MM.1S (cell line): ENCODE measurements around the gene CMIP.

Experiments used
- DNase-seq: peaks from one replicate; pipeline ENCODE4 v3.0.0-alpha.2; 2015
- H2AFZ ChIP-seq: fragments of 300-600 bp; sonication (generic); 2 replicates; pipeline ENCODE4 v1.6.0; 2016; ENCODE audit warnings: antibody characterized with exemption, low read length
- H3F3A ChIP-seq: fragments of 300-600 bp; sonication (generic); 2 replicates; pipeline ENCODE4 v1.6.1; 2016; ENCODE audit warnings: mild to moderate bottlenecking, antibody characterized with exemption, low read length, moderate library complexity, mixed read lengths; ENCODE audit not compliant: insufficient read depth
- H3K27ac ChIP-seq: fragments of 300-600 bp; sonication (generic); 2 replicates; pipeline ENCODE4 v1.5.1; 2016; ENCODE audit warnings: mild to moderate bottlenecking, low read length
- H3K27me3 ChIP-seq: fragments of 300-600 bp; sonication (generic); replicated peaks from 2 replicates; pipeline ENCODE4 v1.6.0; 2016; ENCODE audit warnings: low read length; ENCODE audit not compliant: insufficient read depth
- H3K36me3 ChIP-seq: fragments of 300-600 bp; sonication (generic); replicated peaks from 2 replicates; pipeline ENCODE4 v1.6.1; 2016; ENCODE audit warnings: mild to moderate bottlenecking, low read length, mixed read lengths; ENCODE audit not compliant: insufficient read depth
- H3K4me1 ChIP-seq: fragments of 300-600 bp; sonication (generic); 2 replicates; pipeline ENCODE4 v1.6.1; 2016; ENCODE audit warnings: low read length, mixed read lengths
- H3K4me2 ChIP-seq: fragments of 300-600 bp; sonication (generic); 2 replicates; pipeline ENCODE4 v1.6.0; 2016; ENCODE audit warnings: low read depth, low read length
- H3K4me3 ChIP-seq: fragments of 300-600 bp; sonication (generic); 2 replicates; pipeline ENCODE4 v1.5.1; 2016; ENCODE audit warnings: low read length, mixed read lengths
- H3K79me2 ChIP-seq: fragments of 300-600 bp; sonication (generic); 2 replicates; pipeline ENCODE4 v1.6.1; 2016; ENCODE audit warnings: mixed run types, low read length, mixed read lengths
- H3K9ac ChIP-seq: fragments of 300-600 bp; sonication (generic); 2 replicates; pipeline ENCODE4 v1.6.1; 2016; ENCODE audit warnings: low read length, mixed read lengths
- H3K9me2 ChIP-seq: fragments of 300-600 bp; sonication (generic); replicated peaks from 2 replicates; pipeline ENCODE4 v1.6.1; 2016; ENCODE audit warnings: mild to moderate bottlenecking, low read length, mixed read lengths; ENCODE audit not compliant: insufficient read depth
- H3K9me3 ChIP-seq: fragments of 300-600 bp; sonication (generic); replicated peaks from 2 replicates; pipeline ENCODE4 v1.6.1; 2016; ENCODE audit warnings: mild to moderate bottlenecking, low read length, mixed read lengths; ENCODE audit not compliant: insufficient read depth
- H4K20me1 ChIP-seq: fragments of 300-600 bp; sonication (generic); 2 replicates; pipeline ENCODE4 v1.6.1; 2016; ENCODE audit warnings: mild to moderate bottlenecking, low read length, moderate library complexity, mixed read lengths; ENCODE audit not compliant: insufficient read depth
- EZH2 ChIP-seq: fragments of 300-600 bp; sonication (generic); optimal IDR thresholded peaks from 2 replicates; pipeline ENCODE3; 2017; ENCODE audit warnings: low read depth, mild to moderate bottlenecking, antibody characterized with exemption, low read length, mixed read lengths
- EZH2phosphoT487 ChIP-seq: fragments of 300-600 bp; sonication (generic); IDR thresholded peaks from 2 replicates; pipeline ENCODE4 v1.6.1; 2018; ENCODE audit warnings: antibody characterized with exemption, low read length
- TF ChIP-seq, protein P1 (sequence below): fragments of 300-600 bp; sonication (generic); IDR thresholded peaks from 2 replicates; pipeline ENCODE4 v1.5.1; 2016; ENCODE audit warnings: antibody characterized with exemption, low read length, mixed read lengths

Gene CMIP

GRCh38 chr16:81620796-81621195 lies 176.2 kb downstream of the CMIP start:
- TF ChIP-seq, protein P1, sequence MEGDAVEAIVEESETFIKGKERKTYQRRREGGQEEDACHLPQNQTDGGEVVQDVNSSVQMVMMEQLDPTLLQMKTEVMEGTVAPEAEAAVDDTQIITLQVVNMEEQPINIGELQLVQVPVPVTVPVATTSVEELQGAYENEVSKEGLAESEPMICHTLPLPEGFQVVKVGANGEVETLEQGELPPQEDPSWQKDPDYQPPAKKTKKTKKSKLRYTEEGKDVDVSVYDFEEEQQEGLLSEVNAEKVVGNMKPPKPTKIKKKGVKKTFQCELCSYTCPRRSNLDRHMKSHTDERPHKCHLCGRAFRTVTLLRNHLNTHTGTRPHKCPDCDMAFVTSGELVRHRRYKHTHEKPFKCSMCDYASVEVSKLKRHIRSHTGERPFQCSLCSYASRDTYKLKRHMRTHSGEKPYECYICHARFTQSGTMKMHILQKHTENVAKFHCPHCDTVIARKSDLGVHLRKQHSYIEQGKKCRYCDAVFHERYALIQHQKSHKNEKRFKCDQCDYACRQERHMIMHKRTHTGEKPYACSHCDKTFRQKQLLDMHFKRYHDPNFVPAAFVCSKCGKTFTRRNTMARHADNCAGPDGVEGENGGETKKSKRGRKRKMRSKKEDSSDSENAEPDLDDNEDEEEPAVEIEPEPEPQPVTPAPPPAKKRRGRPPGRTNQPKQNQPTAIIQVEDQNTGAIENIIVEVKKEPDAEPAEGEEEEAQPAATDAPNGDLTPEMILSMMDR: no peak
- no peak for TF ChIP-seq EZH2phosphoT487
- no peak for TF ChIP-seq EZH2
- no peak for DNase-seq

GRCh38 chr16:81621496-81621895 lies 176.9 kb downstream of the CMIP start:
- Histone ChIP-seq H3K9ac (no peak overlapping the region), H3K79me2 (peaks cover 6% of the 10 kb centered on the region; the same call in 1 of the 2 replicates), H3K4me2 (no peak overlapping the region), H3K36me3 (no peaks in the 10 kb centered on the region), H3K27me3 (no peaks in the 10 kb centered on the region), H3K4me3 (no peak overlapping the region), H3K9me2 (no peaks in the 10 kb centered on the region), H3K4me1 (peaks cover 26% of the 10 kb centered on the region), H3F3A (peaks cover 6% of the 10 kb centered on the region), H3K9me3 (no peaks in the 10 kb centered on the region), H2AFZ (no peak overlapping the region), H3K27ac (no peak overlapping the region), H4K20me1 (no peaks in the 10 kb centered on the region)
- TF ChIP-seq, protein P1: no peak
- TF ChIP-seq EZH2: no peak
- no peak for DNase-seq

More at GRCh38 chr16:81620796-81621195, 176.2 kb downstream of the CMIP start:
- peaks cover 26% of the 10 kb centered on the region for H3K4me1 ChIP-seq
- H3K9ac ChIP-seq: no peak overlapping the region
- no peak overlapping the region for H3K4me2 ChIP-seq
- no peak overlapping the region for H2AFZ ChIP-seq
- no peak overlapping the region for H3K4me3 ChIP-seq
- no peaks in the 10 kb centered on the region for H3K27me3 ChIP-seq
- no peaks in the 10 kb centered on the region for H3K9me3 ChIP-seq
- H3K36me3 ChIP-seq: no peaks in the 10 kb centered on the region
- no peak overlapping the region for H3K27ac ChIP-seq
- H3F3A ChIP-seq: peaks cover 12% of the 10 kb centered on the region
- H3K9me2 ChIP-seq: no peaks in the 10 kb centered on the region
- peaks cover 6% of the 10 kb centered on the region; the same call in 1 of the 2 replicates for H3K79me2 ChIP-seq
- no peaks in the 10 kb centered on the region for H4K20me1 ChIP-seq

DNA sequence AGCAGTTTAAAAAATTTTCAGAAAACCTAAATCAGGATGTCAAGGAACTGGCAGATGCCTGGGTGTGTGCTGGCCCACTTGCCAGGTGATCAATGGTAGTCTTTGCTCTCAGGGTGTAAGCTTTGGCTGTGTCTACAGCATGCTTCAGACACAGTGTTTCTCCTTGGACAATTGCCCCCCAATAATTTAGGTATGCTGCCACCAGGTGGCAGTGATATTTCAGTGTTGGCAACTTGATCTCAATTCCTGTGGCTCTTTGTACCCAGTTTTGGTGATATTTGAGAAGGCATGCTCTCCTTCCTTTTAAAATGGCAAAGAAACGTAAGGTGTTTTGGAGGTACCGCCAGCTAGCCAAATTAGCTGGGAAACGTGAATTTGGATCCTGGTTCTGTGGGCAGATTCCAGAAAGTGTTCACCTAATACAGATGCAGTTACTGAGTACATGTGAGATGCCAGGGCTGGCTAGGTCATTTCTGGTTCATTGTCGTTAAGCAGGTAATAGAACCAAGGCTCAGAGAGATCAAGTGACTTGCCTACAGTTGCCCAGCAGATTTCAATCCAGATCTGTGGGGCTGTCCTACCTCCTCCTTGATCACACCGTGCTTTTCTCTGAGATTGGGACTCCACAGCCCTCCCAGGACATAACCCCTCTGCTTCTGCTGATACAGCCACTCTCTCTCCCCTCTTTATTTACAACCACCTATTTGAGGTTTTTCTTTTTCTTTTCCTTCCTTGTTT lies 178.9 kb downstream of the CMIP start:
- Histone ChIP-seq H3K27ac (peak overlapping the region; percentile 10; the same call in 1 of the 2 replicates), H3K27me3 (no peaks in the 10 kb centered on the region), H2AFZ (no peak overlapping the region), H3K4me3 (no peak overlapping the region), H4K20me1 (no peaks in the 10 kb centered on the region), H3K79me2 (no peaks in the 10 kb centered on the region), H3K4me1 (peaks cover 16% of the 10 kb centered on the region), H3K36me3 (no peaks in the 10 kb centered on the region), H3K9ac (peak overlapping the region; percentile 21; the same call in 1 of the 2 replicates), H3K4me2 (peak overlapping the region; percentile 35; the same call in 1 of the 2 replicates), H3F3A (no peaks in the 10 kb centered on the region), H3K9me2 (no peaks in the 10 kb centered on the region), H3K9me3 (no peaks in the 10 kb centered on the region)
- DNase-seq: peak; percentile 65
- no peak for TF ChIP-seq EZH2
- TF ChIP-seq, protein P1: peak; percentile 61
- TF ChIP-seq EZH2phosphoT487: no peak
